ENCODE measurements around the gene ZCCHC14. TPM values are rescaled to one million over a fixed set of nuclear protein-coding genes. Genes with fewer than 3 reads are reported as not detected.
"Not testable (repeated sequence)": the region's sequence is repeated elsewhere in the genome, so short reads cannot be mapped to it uniquely, and the experiment has no call there.

The ZCCHC14 gene
- total RNA-seq, 1 donor from 2014 or later = 15.9 TPM

DNA sequence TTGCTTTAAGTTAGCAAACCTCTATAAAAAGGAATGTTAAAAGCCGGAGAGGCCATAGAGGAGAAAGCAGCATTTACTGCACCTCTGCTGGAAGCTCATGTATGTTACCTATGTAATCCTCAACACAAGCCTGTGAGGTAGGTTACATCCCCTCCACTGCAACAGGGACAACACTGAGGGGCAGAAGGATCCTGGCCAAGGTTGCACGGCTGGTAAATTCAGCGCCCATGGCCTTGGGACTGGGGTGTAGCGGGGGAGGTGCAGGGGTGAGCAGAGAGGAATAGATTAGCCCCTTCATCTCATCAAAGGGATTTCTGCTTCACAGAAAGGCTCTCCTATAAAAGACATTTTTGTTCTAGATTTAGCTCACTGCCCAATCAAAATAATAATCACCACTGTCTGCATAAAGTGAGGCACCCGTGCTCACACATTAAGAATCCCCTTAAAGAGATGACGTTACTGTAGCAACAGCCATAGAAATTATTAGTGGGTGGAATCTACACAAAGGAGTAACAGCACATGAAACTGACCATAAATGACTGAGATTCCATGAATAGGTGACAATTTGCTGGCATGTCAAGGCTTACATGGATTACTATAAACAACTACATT, 3.3 kb downstream of the ZCCHC14 start:
- H3K9me3 ChIP-seq (replicated peaks) = no peaks in the 10 kb centered on the region
- H3K4me1 ChIP-seq = peaks cover 82% of the 10 kb centered on the region
- intact Hi-C loops (cut with micrococcal nuclease) = no loop called here
- H3K27ac ChIP-seq (replicated peaks) = peak overlapping the region; percentile 63
- H3K4me3 ChIP-seq = peak overlapping the region; percentile 71
- no peaks in the 10 kb centered on the region for H3K36me3 ChIP-seq
- DNase-seq = no peak
- TF ChIP-seq, protein P1, sequence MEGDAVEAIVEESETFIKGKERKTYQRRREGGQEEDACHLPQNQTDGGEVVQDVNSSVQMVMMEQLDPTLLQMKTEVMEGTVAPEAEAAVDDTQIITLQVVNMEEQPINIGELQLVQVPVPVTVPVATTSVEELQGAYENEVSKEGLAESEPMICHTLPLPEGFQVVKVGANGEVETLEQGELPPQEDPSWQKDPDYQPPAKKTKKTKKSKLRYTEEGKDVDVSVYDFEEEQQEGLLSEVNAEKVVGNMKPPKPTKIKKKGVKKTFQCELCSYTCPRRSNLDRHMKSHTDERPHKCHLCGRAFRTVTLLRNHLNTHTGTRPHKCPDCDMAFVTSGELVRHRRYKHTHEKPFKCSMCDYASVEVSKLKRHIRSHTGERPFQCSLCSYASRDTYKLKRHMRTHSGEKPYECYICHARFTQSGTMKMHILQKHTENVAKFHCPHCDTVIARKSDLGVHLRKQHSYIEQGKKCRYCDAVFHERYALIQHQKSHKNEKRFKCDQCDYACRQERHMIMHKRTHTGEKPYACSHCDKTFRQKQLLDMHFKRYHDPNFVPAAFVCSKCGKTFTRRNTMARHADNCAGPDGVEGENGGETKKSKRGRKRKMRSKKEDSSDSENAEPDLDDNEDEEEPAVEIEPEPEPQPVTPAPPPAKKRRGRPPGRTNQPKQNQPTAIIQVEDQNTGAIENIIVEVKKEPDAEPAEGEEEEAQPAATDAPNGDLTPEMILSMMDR (IDR thresholded peaks at IDR 0.05; ENCODE audit: borderline replicate concordance) = no peak
- no peaks in the 10 kb centered on the region for H3K27me3 ChIP-seq (ENCODE audit: low read depth)

DNA sequence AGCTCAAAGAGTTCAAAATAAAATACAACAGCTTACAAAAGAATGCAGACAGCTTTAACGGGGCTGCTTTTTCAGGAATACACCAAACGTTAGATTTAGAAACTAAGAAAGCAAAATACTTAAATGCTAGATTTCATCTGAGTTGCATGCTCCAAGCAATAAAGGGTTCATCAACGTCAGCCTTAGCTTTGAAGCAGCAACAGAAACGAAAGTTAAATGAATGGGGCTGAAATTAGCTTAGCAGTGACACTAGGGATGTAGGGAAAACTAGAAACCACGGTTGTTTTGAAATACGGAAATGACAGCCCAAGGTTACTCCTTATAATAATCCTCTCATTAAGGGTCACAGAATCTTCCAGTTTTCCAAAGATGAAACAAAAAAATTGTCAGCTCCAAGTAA, 3.9 kb downstream of the ZCCHC14 start:
- H3K9me3 ChIP-seq (replicated peaks); H3K27me3 ChIP-seq (ENCODE audit: low read depth); H3K36me3 ChIP-seq; DNase-seq; intact Hi-C loops (cut with micrococcal nuclease): not testable (repeated sequence)
- peak overlapping the region; percentile 71 for H3K4me3 ChIP-seq
- peaks cover 88% of the 10 kb centered on the region for H3K4me1 ChIP-seq
- H3K27ac ChIP-seq (replicated peaks) = peak overlapping the region; percentile 63

DNA sequence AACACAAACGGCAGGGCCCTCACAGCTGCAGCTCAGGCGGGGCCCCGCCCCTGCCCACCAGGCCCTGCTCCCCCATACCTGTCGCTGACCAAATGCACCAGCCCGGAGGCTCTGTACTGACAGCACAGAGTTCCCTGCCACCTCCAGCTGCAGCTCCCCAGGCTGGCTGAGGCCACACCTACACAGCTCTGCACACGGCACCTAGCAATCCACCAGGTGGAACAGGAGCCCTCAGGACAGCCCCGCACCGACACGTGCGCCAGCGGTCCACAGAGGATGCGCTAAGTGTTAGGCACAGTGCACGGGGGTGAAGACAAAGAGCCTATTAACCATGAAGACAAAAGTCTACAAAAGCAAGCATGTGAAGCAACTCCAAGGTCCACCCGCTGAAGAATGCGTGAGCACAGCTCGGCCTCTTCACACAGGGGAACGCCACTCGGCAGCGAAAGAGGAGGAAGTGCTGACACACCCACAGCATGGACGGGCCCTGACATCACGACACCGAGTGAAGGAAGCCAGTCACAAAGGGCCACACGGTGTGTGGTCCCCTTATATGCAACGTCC, 5.4 kb downstream of the ZCCHC14 start:
- DNase-seq = peak; percentile 39
- H3K9me3 ChIP-seq (replicated peaks) = no peaks in the 10 kb centered on the region
- peak overlapping the region; percentile 25 for H3K27ac ChIP-seq (replicated peaks)
- peaks cover 93% of the 10 kb centered on the region for H3K4me1 ChIP-seq
- TF ChIP-seq, protein P1 (IDR thresholded peaks at IDR 0.05; ENCODE audit: borderline replicate concordance) = no peak
- H3K27me3 ChIP-seq (ENCODE audit: low read depth) = no peaks in the 10 kb centered on the region
- H3K36me3 ChIP-seq = no peaks in the 10 kb centered on the region
- intact Hi-C loops (cut with micrococcal nuclease) = no loop called here
- H3K4me3 ChIP-seq = no peak overlapping the region

DNA sequence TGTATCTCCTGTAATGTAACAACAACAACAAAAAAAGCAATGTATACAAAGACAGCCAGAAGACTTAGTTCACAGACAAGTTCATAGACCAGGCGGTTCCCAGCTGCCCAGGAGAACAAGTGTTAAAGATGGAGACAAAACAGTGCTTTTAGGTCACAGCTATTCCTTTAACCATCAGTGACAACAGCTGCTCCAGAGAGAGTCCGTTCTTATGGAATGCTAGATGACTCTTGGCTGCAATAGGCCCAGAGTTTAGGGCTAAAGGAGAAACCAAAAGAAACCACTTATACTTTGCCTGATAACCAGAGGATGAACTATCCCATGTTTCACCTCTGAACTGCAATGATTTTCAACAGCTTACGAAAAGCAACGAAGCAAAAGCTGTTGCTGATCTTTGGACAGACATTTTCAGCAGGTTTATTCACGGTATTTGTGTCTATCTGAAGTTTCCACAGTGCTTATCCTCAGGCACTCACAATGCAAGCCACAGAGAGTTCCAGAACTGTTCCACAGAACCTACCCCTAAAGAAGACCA, 6.0 kb downstream of the ZCCHC14 start:
- H3K27ac ChIP-seq (replicated peaks) = peak overlapping the region; percentile 25
- H3K4me3 ChIP-seq = no peak overlapping the region
- TF ChIP-seq, protein P1 (IDR thresholded peaks at IDR 0.05; ENCODE audit: borderline replicate concordance) = no peak
- H3K4me1 ChIP-seq = peaks cover 98% of the 10 kb centered on the region
- intact Hi-C loops (cut with micrococcal nuclease) = no loop called here
- H3K9me3 ChIP-seq (replicated peaks) = no peaks in the 10 kb centered on the region
- no peaks in the 10 kb centered on the region for H3K36me3 ChIP-seq
- no peak for DNase-seq
- no peaks in the 10 kb centered on the region for H3K27me3 ChIP-seq (ENCODE audit: low read depth)

DNA sequence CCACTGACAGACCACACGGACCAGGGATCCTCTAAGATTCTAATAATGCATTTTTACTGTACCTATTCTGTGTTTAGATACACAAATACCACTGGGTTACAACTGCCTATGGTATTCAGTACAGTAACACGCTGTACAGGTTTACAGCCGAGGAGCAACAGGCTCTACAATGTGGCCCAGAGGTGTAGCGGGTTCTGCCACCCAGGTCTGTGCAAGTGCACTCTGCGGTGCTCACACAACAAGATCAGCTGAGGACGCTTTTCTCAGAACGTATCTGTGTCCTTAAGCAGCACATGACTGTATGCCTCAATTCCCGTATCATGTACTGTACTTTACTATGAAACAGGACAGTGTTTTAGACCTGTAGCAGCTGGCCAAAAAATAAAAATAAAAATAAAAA, 6.5 kb downstream of the ZCCHC14 start:
- Histone ChIP-seq H3K27me3 (ENCODE audit: low read depth) (no peaks in the 10 kb centered on the region), H3K9me3 (replicated peaks) (no peaks in the 10 kb centered on the region), H3K4me3 (no peak overlapping the region), H3K4me1 (peaks cover 95% of the 10 kb centered on the region), H3K36me3 (no peaks in the 10 kb centered on the region), H3K27ac (replicated peaks) (peak overlapping the region; percentile 25)
- TF ChIP-seq, protein P1 (IDR thresholded peaks at IDR 0.05; ENCODE audit: borderline replicate concordance) = no peak
- intact Hi-C loops (cut with micrococcal nuclease) = no loop called here
- DNase-seq = no peak

DNA sequence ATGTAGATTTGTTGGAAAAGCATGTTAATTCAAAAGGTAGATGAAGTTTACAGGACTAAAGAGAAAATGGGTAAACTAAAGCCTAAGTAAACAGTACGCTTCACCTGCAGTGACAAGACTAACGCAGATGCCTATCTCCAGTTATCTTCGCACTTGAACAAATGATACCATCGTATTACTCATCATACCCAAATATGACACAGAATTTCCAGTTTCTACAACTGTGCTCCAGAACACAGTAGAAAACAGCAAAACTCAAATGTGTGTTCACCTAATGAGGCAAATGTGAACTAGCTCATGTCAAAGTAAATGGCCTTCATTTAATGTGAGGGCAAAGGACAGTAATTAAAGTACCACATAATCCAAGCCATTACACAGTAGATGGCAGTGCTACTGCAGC, 7.0 kb downstream of the ZCCHC14 start:
- H3K4me3 ChIP-seq; H3K9me3 ChIP-seq (replicated peaks); H3K27me3 ChIP-seq (ENCODE audit: low read depth); DNase-seq; H3K36me3 ChIP-seq; intact Hi-C loops (cut with micrococcal nuclease): not testable (repeated sequence)
- Histone ChIP-seq H3K4me1 (peaks cover 94% of the 10 kb centered on the region), H3K27ac (replicated peaks) (peak overlapping the region; percentile 67)
